ENCODE measurements around the gene BORCS5. TPM values are rescaled to one million over a fixed set of nuclear protein-coding genes. Genes with fewer than 3 reads are reported as not detected.
"Not testable (repeated sequence)": the region's sequence is repeated elsewhere in the genome, so short reads cannot be mapped to it uniquely, and the experiment has no call there.

BORCS5 gene
- total RNA-seq, 1 experiment from 2014 or later, result 6.4 TPM

DNA sequence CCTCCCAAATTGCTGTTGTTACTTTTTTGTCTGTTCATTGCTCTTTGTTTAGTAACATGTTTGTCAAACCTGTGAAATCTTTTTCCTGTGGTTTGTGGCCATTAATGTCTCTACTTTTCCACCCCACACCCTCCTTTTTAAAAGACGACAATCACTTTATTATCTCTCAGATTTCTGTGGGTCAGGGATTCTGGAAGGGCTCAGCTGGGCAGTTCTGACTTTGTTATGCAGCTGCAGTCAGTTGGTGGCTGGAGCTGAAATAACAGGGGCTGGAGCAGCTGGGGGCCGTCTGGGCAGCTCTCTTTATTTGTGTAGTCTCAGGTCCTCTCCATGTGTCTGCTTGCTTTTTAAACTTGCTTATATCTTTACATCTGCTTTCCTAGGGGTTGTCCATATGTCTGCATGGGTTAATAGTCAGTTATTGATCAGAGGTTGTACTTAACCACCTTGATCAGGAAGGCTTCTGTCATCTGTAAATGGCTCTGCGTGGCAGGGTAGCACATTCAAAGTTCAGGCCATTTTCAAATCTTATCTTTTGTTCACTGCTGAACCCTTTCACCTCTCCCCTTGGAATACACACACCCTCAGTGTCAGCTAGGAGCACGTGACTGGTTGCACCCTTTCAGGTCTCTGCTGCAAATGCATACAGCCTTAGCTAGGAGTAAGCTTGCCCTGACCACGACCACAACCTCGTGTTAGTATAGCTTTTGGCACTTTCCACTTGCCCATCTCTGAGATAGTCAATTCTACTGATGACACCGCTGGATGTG is 27.9 kb downstream of the BORCS5 start:
- DNase-seq (ENCODE audit: extremely low read depth, low read depth), result no peak

DNA sequence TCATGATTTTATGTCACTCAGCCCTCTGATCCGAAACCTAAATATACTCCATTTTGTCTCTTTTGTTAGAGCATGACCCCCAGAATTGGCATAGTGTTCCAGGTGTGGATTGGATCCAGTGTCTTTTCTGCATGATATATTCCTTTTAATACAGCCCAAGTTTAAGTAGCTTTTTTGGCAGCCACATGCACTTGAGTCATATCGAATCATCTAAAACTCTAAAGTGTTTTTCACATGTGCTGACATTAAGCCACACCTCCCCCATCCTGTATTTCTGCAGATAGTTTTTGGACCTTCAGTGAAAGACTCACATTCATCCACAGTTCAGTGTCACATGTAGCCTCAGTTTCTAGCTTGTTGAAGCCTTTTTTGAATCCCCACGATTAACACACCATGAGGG is 30.6 kb downstream of the BORCS5 start:
- no peak for DNase-seq (ENCODE audit: extremely low read depth, low read depth)

- DNase-seq (ENCODE audit: extremely low read depth, low read depth), result no peak
These were observed 35.5 kb downstream of the BORCS5 start for GRCh38 chr12:12392413-12392812.

DNA sequence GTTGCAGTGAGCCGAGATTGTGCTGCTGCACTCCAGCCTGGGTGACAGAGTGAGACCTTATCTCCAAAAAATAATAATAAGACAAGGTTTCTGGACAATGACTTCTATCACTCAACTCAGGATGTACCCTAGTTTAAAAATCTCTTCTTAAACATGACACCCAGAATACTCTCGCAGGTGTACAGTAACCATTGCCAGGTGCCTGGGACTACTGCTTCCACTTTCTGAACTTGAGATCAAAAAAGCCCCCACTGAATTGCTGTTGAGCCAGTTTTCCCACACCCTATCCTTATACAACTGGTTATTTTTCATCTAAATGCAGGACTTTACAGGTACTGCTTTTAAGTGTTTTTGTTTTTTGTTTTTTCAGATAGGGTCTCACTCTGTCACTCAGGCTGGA is 36.3 kb downstream of the BORCS5 start:
- no peak for DNase-seq (ENCODE audit: extremely low read depth, low read depth)

GRCh38 chr12:12396694-12397093 is 39.8 kb downstream of the BORCS5 start:
- no peak for DNase-seq (ENCODE audit: extremely low read depth, low read depth)

GRCh38 chr12:12397184-12397583 is 40.3 kb downstream of the BORCS5 start:
- DNase-seq (ENCODE audit: extremely low read depth, low read depth), result no peak

DNA sequence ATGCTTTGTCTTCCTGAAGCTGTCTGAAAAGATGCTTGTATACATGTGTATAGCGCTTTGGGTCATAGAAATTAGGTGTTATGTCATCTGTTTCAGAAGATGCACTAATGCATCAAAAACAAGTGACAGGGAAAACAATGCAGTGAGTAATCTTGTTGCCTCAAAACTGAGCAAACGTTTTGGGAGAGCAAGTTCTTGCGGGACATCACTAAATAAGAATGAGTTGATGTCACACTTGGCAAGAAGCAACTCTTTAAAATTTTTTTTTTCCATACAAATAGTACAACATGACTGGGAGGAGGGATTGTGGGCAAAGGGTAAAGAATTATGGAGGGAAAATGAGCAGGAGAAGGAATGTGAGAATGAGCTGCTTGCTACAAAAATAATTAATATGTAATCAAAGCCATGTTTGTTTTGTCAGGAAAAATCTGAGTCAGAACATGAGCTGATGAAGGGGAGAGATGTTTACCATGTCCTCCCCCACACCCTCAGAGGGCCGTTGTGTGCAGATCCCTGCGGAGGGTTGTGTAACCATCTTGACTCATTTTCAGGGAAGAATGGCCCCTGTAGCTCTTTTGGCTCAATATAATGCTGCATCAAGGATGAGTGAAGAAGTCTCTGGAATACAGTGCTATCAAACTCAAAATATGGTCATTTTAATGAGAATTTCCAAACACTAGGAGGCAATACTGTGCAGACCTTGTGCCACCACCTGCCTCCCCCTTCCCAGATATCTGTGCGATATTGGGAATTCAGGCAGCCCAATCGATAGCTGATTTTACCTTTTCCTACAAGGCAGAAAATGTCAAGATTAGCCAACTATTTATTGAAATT is 41.4 kb downstream of the BORCS5 start:
- DNase-seq (ENCODE audit: extremely low read depth, low read depth), result no peak

- DNase-seq (ENCODE audit: extremely low read depth, low read depth), result no peak
These were observed 42.3 kb downstream of the BORCS5 start for GRCh38 chr12:12399161-12399560.

DNA sequence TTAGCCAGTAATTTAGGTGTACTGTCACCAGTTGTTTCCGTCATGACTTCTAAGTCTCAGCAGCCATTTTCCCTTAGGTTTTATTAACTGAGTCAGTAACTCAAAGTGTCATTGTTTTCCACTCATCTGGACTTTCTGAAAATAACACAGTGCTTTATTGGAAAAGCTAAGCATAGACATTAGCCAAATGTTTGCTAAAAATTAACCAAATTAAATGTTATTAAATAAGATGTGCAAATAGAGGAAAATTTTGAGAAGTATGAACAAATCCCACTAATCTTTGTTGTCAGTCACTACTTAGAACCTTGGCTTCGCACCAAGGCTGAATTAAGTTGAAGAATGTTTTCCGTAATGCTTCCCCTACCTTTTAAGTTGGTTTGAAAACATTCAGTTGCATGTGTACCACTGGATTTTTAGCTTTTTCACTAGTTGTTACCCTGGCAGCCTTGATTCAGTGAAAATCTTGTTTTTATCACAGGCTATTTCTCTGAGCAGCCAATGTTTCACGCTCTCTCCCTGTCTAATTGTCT is 43.0 kb downstream of the BORCS5 start:
- no peak for DNase-seq (ENCODE audit: extremely low read depth, low read depth)

DNA sequence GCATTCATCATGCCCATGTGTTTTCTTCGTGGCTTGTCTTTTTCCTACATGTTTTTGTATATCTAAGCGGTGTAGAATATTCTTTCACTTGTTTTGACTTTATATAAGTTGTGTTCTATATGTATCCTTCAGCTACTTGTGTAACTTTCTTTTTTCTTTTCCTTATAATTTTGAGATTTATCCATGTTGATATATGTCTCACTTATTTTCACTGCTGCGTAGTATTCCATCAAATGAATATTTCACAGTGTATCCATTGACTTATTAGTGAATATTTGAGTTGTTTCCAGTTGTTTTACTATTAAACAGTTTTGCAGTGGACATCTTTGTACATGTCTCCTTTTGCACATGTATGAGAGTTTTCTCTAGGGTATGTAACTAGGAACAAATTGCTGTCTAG is 43.9 kb downstream of the BORCS5 start:
- no peak for DNase-seq (ENCODE audit: extremely low read depth, low read depth)

DNA sequence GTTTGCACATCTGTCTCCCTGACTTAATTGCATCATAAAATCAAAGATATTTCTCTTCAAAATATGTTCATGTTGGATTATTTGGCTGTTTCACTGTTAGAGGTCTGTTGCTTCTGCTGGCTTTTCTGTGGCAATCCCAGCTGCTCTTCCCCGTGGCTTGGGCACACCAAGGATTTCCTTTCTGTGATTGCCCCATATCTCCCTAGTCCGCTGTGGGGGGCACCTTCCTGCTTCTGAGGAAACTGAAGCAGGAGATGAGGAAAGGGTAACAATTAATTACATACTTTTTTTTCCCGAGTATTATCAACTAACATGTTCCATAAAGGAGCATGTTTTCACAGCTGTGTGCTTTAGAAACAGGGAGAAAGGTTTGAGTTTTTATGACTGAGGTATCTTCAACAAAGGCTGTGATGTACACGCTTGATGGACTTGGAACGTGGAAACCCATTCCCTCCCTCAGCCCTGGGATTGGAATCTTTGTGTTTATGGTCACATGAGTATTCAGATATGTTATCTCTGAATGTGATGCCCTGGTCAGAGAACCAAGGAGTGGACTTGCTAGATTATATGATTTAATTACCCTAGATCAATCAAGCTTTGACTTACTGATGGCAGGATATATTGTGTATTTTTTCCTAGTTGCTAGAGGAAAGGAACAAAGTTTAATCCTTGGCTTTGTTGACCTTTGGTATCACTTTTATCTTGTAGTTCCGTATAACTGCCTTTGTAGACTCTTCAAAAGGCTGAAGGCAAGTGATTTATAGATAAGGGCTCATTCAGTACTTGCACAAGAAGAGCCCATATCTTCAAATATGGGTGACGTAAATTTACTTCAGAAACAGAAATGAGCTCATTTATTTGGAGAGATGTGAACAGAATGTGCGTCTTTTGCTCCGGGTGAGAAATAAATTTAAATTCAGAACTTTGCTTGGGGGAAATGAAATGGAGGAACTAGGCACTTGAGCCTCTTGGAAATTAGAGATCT is 46.7 kb downstream of the BORCS5 start:
- no peak for DNase-seq (ENCODE audit: extremely low read depth, low read depth)

- DNase-seq (ENCODE audit: extremely low read depth, low read depth), result no peak
These were observed 47.4 kb downstream of the BORCS5 start for GRCh38 chr12:12404297-12404696.

DNA sequence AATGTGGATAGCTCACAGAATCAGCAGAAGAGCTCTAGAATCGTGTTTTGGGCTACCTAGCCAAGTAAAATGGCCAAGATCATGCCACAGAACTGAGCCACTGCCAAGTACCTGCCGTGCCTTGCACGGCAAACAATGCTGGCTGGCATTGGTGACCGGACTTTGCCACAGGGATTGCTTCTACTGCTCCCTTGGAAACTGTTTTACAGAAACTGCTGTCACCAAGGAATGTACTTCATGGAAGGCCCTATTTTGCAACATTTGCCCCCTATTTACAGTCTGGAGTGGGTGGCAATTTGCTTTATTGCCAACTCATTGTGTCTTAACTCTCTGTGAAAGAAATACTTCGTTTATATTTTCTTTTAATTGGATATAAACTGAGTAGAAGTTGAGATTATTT is 49.0 kb downstream of the BORCS5 start:
- DNase-seq (ENCODE audit: extremely low read depth, low read depth), result no peak

DNA sequence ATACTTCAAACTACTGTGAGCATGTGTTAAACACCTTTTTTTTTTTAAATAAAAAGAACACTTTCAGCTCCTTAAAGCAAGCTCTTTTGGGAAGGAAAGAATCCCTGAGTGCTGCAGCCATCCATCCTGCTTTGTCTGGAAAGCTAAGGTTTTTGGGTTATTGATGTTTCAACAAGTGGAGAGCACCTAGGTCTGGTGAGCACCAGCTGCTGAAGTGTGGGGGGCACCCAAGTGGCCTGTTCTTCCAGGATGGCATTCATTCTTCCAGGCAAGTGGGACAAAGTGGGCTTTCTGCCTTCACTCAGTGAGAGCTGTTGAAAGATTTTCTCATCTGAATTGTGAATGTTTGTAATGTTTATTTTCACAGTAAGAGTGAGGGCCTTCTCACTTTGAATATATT is 49.9 kb downstream of the BORCS5 start:
- DNase-seq (ENCODE audit: extremely low read depth, low read depth), result no peak

GRCh38 chr12:12408265-12408690 is 51.4 kb downstream of the BORCS5 start:
- DNase-seq (ENCODE audit: extremely low read depth, low read depth), result no peak

- not testable (repeated sequence) for DNase-seq (ENCODE audit: extremely low read depth, low read depth)
These were observed 52.5 kb downstream of the BORCS5 start for GRCh38 chr12:12409337-12409736.

- DNase-seq (ENCODE audit: extremely low read depth, low read depth), result no peak
These were observed 59.0 kb downstream of the BORCS5 start for GRCh38 chr12:12415886-12416285.

DNA sequence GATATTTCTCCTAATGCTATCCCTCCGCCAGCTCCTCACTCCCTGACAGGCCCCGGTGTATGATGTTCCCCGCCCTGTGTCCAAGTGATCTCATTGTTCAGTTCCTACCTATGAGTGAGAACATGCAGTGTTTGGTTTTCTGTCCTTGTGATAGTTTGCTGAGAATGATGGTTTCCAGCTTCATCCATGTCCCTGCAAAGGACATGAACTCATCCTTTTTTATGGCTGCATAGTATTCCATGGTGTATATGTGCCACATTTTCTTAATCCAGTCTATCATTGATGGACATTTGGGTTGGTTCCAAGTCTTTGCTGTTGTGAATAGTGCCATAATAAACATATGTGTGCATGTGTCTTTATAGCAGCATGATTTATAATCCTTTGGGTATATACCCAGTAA is 62.3 kb downstream of the BORCS5 start:
- DNase-seq (ENCODE audit: extremely low read depth, low read depth), result not testable (repeated sequence)

- no peak for DNase-seq (ENCODE audit: extremely low read depth, low read depth)
These were observed 66.5 kb downstream of the BORCS5 start for GRCh38 chr12:12423367-12423766.

DNA sequence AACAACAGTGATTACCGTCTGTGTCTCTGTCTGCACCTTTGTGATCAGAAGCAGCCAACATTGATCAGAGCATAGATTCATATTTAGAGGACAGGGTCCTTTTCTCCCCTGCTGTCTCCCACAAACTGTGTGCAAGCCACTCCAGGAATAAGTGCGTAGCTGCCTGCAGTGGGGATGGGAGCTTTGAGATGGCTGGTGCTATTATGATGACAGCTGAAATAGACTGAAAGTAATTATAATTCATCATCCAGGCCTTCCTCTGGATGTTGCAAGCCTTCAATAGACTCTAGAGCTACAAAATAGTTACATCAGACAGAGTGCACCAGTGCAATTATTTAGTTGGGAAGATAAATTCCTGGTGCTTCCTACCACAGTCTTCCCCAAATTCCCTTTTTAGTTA is 68.1 kb downstream of the BORCS5 start:
- DNase-seq (ENCODE audit: extremely low read depth, low read depth), result no peak

DNA sequence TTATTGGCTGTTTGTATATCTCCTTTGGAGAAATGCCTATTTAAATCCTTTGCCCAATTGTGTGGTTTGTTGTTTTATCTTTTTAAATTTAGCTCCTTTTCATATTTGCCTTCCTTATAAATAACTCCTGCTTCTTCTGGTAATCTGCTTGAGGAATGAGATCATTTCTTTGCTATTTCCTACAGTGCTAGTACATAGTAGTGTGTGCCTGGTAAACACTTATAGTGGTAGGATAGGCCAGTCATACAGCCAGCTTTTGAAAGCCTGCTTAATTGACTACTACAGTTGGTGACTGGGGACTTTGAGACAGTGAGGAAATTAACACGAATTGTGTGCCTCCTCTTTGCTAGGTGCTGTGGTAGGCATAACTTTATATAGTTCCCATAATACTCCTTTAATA is 68.7 kb downstream of the BORCS5 start:
- no peak for DNase-seq (ENCODE audit: extremely low read depth, low read depth)
